Measurements from ENCODE around the gene ISL2. TPM values are rescaled to one million over a fixed set of nuclear protein-coding genes. Genes with fewer than 3 reads are reported as not detected.

Gene ISL2
- total RNA-seq, 1 experiment from 2014 or later: 0.15 TPM

DNA sequence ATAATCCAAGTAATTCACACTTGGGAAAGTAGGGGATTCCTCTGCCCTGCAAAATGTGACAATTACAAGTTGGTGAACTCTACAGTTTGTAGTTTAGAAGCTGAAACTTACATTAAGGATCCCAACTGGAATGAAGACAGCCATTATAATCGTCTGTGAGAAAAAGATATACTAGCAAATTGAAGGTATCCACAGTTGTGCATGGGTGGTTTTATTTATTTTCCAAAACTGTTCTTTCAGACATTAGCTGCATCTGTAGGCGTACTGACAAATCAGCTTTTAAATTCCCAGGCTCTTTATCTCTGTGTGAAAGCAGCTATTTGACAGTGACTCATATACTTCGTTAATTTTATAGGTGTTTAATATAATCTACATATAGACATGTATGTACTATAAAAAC, 12.5 kb upstream of the ISL2 start:
- H3K27me3 Mint-ChIP-seq (ENCODE audit: low read depth): peaks cover 37% of the 10 kb centered on the region
- Histone ChIP-seq H3K4ac (ENCODE audit: low read depth, low read length) (no peak overlapping the region), H3K4me2 (ENCODE audit: insufficient read depth, insufficient read length, low read length) (no peak overlapping the region)

More for the DNA sequence above, 12.5 kb upstream of the ISL2 start:
- Histone ChIP-seq H2BK15ac (ENCODE audit: low read depth, low read length) (no peak overlapping the region), H3K4me1 (ENCODE audit: insufficient read depth, low read length) (no peaks in the 10 kb centered on the region), H3T11ph (ENCODE audit: low read length) (no peak overlapping the region), H3K9ac (ENCODE audit: extremely low read depth, insufficient read length, low read length) (no peak overlapping the region), H2AK5ac (ENCODE audit: insufficient read length, low read length) (no peak overlapping the region), H3K27me3 (ENCODE audit: insufficient read depth, low read length) (no peaks in the 10 kb centered on the region; the same call in 1 of the 2 replicates), H3K27ac (ENCODE audit: insufficient read length, low read depth, low read length) (no peak overlapping the region), H4K8ac (replicated peaks; ENCODE audit: insufficient read length, low read depth, low read length) (no peak overlapping the region), H3K23ac (ENCODE audit: insufficient read length, low read depth, low read length) (no peak overlapping the region), H4K5ac (ENCODE audit: insufficient read length, low read depth, low read length) (no peak overlapping the region), H2BK12ac (ENCODE audit: insufficient read length, low read depth, low read length) (no peak overlapping the region), H3K9me3 (ENCODE audit: control insufficient read depth, low read depth, low read length) (no peaks in the 10 kb centered on the region), H3K18ac (ENCODE audit: insufficient read length, low read depth, low read length) (no peak overlapping the region), H3K23me2 (ENCODE audit: insufficient read length, low read depth, low read length, poor library complexity, severe bottlenecking) (no peaks in the 10 kb centered on the region), H2BK120ac (ENCODE audit: low read depth, low read length, poor library complexity, severe bottlenecking) (no peak overlapping the region), H3K56ac (ENCODE audit: insufficient read length, low read depth, low read length) (no peak overlapping the region), H2BK20ac (ENCODE audit: low read depth, low read length, poor library complexity, severe bottlenecking) (no peak overlapping the region), H3K14ac (ENCODE audit: insufficient read depth, low read length) (no peak overlapping the region), H4K91ac (ENCODE audit: insufficient read length, low read depth, low read length) (no peak overlapping the region), H3K79me2 (ENCODE audit: insufficient read depth, low read length) (no peaks in the 10 kb centered on the region), H3K79me1 (ENCODE audit: insufficient read depth, low read depth, low read length, poor library complexity, severe bottlenecking) (no peaks in the 10 kb centered on the region), H4K20me1 (ENCODE audit: control insufficient read depth, insufficient read depth, insufficient read length) (no peaks in the 10 kb centered on the region), H2AFZ (ENCODE audit: low read length) (no peak overlapping the region), H2BK5ac (ENCODE audit: insufficient read length, low read length) (no peak overlapping the region)
- Mint-ChIP-seq H3K4me1 (peaks cover 0 to 3% of the 10 kb centered on the region in 2 experiments; a peak in 1 of 4 replicates), H3K36me3 (ENCODE audit: insufficient read depth in 1 of 3, low read depth in 3 of 3) (no peaks in the 10 kb centered on the region), H3K27ac (no peak overlapping the region), H3K4me3 (no peak overlapping the region), H3K9me3 (no peaks in the 10 kb centered on the region)
- WGBS (ENCODE audit: extremely low coverage, insufficient read length, low lambda C conversion rate): no CpG with 5 or more reads among the region's 3 CpGs
- no peak for DNase-seq
- TF ChIP-seq, protein P1, sequence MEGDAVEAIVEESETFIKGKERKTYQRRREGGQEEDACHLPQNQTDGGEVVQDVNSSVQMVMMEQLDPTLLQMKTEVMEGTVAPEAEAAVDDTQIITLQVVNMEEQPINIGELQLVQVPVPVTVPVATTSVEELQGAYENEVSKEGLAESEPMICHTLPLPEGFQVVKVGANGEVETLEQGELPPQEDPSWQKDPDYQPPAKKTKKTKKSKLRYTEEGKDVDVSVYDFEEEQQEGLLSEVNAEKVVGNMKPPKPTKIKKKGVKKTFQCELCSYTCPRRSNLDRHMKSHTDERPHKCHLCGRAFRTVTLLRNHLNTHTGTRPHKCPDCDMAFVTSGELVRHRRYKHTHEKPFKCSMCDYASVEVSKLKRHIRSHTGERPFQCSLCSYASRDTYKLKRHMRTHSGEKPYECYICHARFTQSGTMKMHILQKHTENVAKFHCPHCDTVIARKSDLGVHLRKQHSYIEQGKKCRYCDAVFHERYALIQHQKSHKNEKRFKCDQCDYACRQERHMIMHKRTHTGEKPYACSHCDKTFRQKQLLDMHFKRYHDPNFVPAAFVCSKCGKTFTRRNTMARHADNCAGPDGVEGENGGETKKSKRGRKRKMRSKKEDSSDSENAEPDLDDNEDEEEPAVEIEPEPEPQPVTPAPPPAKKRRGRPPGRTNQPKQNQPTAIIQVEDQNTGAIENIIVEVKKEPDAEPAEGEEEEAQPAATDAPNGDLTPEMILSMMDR (conservative IDR thresholded peaks at IDR 0.05): no peak

All from H9 (cell line).